GM06990 (cell line): ENCODE data around the gene PLXNA2.

Source experiments
- DNase-seq: peaks from one replicate; pipeline ENCODE4 v3.0.0-alpha.2; 2011; ENCODE audit not compliant: insufficient read length; ENCODE audit errors: extremely low read depth
- H3K27me3 ChIP-seq: replicated peaks from 2 replicates; pipeline ENCODE4 v1.6.0; 2011; ENCODE audit warnings: low read length; ENCODE audit not compliant: control insufficient read depth, insufficient read depth
- H3K36me3 ChIP-seq: 2 replicates; pipeline ENCODE4 v1.5.1; 2011; ENCODE audit warnings: low read length; ENCODE audit not compliant: control insufficient read depth, insufficient read depth
- H3K4me3 ChIP-seq: replicated peaks from 2 replicates; pipeline ENCODE4 v1.5.1; 2011; ENCODE audit warnings: low read depth, mild to moderate bottlenecking, control low read depth, low read length
- CTCF ChIP-seq: IDR thresholded peaks from 2 replicates; pipeline ENCODE4 v1.5.1; 2011; ENCODE audit warnings: low read length, control low read depth, mild to moderate bottlenecking, inconsistent platforms; ENCODE audit not compliant: insufficient read depth, poor library complexity, severe bottlenecking

The PLXNA2 gene

GRCh38 chr1:208106218-208106617 is 138.0 kb downstream of the PLXNA2 start:
- H3K4me3 ChIP-seq: no peak overlapping the region
- TF ChIP-seq CTCF: no peak
- no peak for DNase-seq
- no peaks in the 10 kb centered on the region; the same call in 1 of the 2 replicates for H3K27me3 ChIP-seq
- no peaks in the 10 kb centered on the region for H3K36me3 ChIP-seq

- H3K36me3 ChIP-seq: no peaks in the 10 kb centered on the region
- no peak for TF ChIP-seq CTCF
- no peaks in the 10 kb centered on the region; the same call in 1 of the 2 replicates for H3K27me3 ChIP-seq
- H3K4me3 ChIP-seq: no peak overlapping the region
- no peak for DNase-seq
These were observed 138.4 kb downstream of the PLXNA2 start for GRCh38 chr1:208105756-208106155.

GRCh38 chr1:208103597-208104513 is 140.3 kb downstream of the PLXNA2 start:
- H3K36me3 ChIP-seq: no peaks in the 10 kb centered on the region
- TF ChIP-seq CTCF: no peak
- H3K27me3 ChIP-seq: no peaks in the 10 kb centered on the region; the same call in 1 of the 2 replicates
- no peak overlapping the region for H3K4me3 ChIP-seq
- no peak for DNase-seq

GRCh38 chr1:208101661-208102431 is 142.3 kb downstream of the PLXNA2 start:
- Histone ChIP-seq H3K27me3 (no peaks in the 10 kb centered on the region; the same call in 1 of the 2 replicates), H3K4me3 (no peak overlapping the region), H3K36me3 (no peaks in the 10 kb centered on the region)
- no peak for DNase-seq
- TF ChIP-seq CTCF: no peak

GRCh38 chr1:208100906-208101305 is 143.3 kb downstream of the PLXNA2 start:
- H3K27me3 ChIP-seq: no peaks in the 10 kb centered on the region; the same call in 1 of the 2 replicates
- no peaks in the 10 kb centered on the region for H3K36me3 ChIP-seq
- no peak for DNase-seq
- TF ChIP-seq CTCF: no peak
- H3K4me3 ChIP-seq: no peak overlapping the region
